ENCODE data around the gene POLRMT. TPM values are rescaled to one million over a fixed set of nuclear protein-coding genes. Genes with fewer than 3 reads are reported as not detected.
A peak's percentile ranks its signal among the peaks of the same experiment; 100 is the strongest.

POLRMT gene
- total RNA-seq, 1 donor from 2014 or later, result 29.0 TPM

DNA sequence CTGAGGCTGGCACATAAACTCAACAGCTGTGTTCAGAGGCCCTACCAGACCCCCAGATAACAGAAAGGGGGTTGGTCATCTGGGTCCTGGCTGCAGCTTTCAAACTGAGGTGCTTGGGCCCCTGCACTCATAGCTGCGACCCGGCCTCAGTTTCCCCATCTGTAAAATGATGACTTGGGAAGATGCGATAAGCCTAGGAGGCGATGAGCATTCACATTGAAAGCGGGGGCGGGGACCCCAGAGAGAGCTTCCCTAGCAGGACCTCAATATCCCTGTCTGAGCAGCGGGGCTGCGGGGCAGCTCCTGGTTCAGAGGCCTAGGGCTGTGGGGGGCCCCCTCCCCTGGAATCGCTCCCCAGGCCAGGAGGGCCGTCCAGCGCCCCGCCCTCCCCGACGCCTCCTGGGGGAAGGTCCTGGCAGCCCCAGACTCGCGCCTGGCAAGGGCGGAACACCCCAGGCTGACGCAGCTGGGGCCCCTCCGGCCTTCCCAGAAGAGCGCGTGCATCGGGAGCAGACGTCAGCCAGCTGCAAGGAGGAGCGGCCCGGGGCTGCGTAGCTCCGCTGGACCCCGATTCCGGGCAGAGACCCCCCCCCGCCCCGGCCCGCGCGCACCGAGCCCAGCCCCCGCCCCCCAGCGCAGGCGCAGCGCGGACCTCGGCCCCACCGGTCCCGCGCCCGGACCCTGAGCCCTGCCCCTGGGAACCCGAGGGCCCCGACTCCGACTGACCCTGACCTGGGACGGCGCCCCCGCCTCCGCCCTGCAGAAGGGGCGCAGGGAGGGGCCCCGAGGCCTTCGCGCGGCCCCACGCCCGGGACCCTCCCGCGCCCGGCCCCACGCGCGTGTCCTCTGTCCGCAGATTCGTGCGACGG is 46.3 kb upstream of the POLRMT start:
- DNase-seq (ENCODE audit: low read depth), result peak; percentile 63
- peaks cover 20% of the 10 kb centered on the region for H3K36me3 ChIP-seq (ENCODE audit: control insufficient read depth, insufficient read depth, low read length)
- H3K27me3 ChIP-seq (ENCODE audit: control insufficient read depth, insufficient read depth, low read length), result no peaks in the 10 kb centered on the region
- TF ChIP-seq, protein P1, sequence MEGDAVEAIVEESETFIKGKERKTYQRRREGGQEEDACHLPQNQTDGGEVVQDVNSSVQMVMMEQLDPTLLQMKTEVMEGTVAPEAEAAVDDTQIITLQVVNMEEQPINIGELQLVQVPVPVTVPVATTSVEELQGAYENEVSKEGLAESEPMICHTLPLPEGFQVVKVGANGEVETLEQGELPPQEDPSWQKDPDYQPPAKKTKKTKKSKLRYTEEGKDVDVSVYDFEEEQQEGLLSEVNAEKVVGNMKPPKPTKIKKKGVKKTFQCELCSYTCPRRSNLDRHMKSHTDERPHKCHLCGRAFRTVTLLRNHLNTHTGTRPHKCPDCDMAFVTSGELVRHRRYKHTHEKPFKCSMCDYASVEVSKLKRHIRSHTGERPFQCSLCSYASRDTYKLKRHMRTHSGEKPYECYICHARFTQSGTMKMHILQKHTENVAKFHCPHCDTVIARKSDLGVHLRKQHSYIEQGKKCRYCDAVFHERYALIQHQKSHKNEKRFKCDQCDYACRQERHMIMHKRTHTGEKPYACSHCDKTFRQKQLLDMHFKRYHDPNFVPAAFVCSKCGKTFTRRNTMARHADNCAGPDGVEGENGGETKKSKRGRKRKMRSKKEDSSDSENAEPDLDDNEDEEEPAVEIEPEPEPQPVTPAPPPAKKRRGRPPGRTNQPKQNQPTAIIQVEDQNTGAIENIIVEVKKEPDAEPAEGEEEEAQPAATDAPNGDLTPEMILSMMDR (IDR thresholded peaks at IDR 0.05; ENCODE audit: insufficient read depth, low read length, severe bottlenecking), result no peak
- peak overlapping the region; percentile 47 for H3K4me3 ChIP-seq (ENCODE audit: low read depth, low read length)
- FAIRE-seq, result no peak

DNA sequence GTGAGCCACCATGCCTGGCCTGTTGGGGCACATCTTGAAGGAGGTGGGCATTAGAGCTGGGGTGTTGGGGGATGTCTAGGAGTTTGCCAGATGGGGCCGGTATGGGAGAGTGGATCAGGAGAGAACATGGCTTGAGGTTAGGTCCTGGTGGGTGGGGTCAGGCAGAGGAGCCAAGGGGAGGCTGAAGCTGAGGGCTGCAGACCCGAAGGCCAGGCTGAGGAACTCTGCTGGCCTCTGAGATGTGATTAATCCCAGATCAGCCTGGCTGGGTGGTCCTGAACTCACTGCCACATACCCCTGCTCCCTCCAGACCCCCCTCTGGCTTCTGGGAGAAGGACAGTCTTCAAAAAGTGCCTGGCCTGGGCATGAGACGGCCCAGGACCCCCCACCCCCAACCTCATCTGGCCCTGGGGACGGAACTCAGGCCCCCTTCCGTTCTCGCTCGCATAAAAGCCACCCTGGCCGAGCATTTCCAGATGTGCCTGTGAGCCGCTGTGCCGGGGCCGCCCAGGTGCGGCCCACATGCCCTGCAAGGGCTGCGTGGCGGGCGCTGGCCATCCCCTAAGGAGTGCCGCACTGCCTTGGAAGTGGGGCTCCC is 45.6 kb upstream of the POLRMT start:
- no peaks in the 10 kb centered on the region for H3K27me3 ChIP-seq (ENCODE audit: control insufficient read depth, insufficient read depth, low read length)
- no peak overlapping the region for H3K4me3 ChIP-seq (ENCODE audit: low read depth, low read length)
- DNase-seq (ENCODE audit: low read depth) (no peak), FAIRE-seq (no peak)
- TF ChIP-seq, protein P1 (IDR thresholded peaks at IDR 0.05; ENCODE audit: insufficient read depth, low read length, severe bottlenecking), result no peak
- H3K36me3 ChIP-seq (ENCODE audit: control insufficient read depth, insufficient read depth, low read length), result peaks cover 20% of the 10 kb centered on the region

DNA sequence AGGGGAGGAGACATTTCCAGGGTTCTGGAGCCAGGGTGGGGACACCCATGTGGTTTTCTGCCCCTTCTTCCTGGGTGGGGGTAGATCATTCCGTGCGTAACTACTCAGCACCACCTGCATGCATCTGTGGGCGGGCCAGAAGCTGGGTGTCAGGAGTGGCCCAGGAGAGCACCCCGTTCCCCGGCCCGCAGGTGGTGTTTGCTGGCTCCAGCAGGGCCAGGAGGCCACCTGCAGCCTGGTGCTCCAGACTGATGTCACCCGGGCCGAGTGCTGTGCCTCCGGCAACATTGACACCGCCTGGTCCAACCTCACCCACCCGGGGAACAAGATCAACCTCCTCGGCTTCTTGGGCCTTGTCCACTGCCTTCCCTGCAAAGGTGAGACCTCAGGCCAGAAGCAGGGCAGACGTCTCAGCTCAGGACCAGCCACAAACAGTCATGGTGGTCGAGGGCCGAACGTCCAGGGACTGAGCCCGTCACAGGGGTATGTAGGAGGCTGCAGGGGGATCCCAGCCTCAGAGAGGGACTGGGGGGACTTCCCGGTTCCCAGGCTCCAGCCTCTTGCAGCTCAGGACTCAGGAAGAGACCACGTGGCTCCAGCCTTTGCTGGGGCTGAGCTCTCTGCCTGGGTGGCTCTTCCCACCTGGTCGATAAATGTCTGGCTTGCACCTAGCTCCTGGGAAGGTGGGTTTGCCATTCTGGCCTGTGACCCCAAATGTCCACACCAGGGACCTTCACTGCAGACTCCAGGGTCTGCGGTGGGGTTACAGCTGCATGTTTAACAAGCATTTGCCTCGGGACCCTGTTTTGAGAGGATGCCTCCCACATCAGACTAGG is 44.5 kb upstream of the POLRMT start:
- peak; percentile 61 for DNase-seq (ENCODE audit: low read depth)
- no peak for FAIRE-seq
- Histone ChIP-seq H3K36me3 (ENCODE audit: control insufficient read depth, insufficient read depth, low read length) (peaks cover 20% of the 10 kb centered on the region), H3K4me3 (ENCODE audit: low read depth, low read length) (peak overlapping the region; percentile 48), H3K27me3 (ENCODE audit: control insufficient read depth, insufficient read depth, low read length) (no peaks in the 10 kb centered on the region)
- TF ChIP-seq, protein P1 (IDR thresholded peaks at IDR 0.05; ENCODE audit: insufficient read depth, low read length, severe bottlenecking), result no peak

DNA sequence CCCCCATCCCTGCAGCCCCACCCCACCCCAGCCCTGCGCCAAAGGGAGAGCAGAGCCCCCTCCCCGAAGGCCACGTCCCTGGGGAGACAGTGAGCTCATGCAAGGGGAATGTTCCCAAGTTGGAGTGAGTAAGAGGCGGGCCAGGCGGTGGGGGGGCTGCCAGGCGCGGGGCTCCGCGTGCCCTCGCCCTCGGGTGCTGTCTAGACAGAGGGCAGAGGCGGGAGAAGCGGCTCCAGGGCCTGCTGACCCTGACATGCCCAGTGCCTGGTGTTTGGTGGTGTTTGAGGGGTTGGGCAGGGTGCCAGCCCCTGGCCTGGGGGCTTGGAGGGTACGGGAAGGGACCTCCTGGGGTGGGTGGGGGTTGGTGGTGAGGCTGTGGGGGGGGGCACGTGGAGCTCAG is 43.9 kb upstream of the POLRMT start:
- FAIRE-seq, result no peak
- H3K4me3 ChIP-seq (ENCODE audit: low read depth, low read length), result peak overlapping the region; percentile 48
- TF ChIP-seq, protein P1 (IDR thresholded peaks at IDR 0.05; ENCODE audit: insufficient read depth, low read length, severe bottlenecking), result no peak
- H3K27me3 ChIP-seq (ENCODE audit: control insufficient read depth, insufficient read depth, low read length), result no peaks in the 10 kb centered on the region
- DNase-seq (ENCODE audit: low read depth), result peak; percentile 67
- peaks cover 18% of the 10 kb centered on the region for H3K36me3 ChIP-seq (ENCODE audit: control insufficient read depth, insufficient read depth, low read length)

DNA sequence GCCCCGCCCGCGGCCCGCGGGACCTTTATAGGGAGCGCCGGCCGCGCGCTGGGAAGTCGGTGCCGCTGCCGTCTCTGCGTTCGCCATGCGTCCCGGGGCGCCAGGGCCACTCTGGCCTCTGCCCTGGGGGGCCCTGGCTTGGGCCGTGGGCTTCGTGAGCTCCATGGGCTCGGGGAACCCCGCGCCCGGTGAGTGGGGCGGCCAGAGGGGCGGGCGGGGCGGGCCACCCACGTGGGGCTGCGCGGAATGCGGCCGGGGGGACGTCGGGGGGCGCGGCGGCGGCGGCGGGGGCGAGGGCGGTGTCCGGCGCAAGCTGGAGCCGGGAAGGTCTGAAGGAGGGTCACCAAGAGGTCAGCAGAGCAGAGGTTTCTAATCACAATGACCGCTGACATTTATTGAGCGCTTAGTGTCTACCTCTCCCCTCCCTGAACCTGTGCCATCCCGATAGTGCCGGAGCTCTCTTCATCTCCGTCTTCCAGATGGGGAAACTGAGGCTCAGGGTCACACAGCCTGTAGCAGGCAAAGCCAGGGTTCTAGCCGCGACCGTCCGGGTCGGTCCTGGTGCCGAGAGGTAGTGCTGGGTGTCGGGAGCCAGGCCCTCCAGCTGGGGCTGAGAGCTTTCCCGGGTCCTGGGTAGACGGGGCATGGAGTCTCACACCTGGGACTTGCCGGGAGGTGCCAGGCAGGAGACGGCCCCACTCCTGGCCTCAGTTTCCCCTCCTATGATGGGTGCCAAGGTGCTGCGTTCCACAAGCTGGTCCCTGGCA is 43.2 kb upstream of the POLRMT start, which contains the start of gene FSTL3:
Gene FSTL3 (plus strand): TSS at position 54 of the 767 bp plus-strand sequence. CDS start 32 bp downstream, at position 86.
- FAIRE-seq, result no peak
- TF ChIP-seq, protein P1 (IDR thresholded peaks at IDR 0.05; ENCODE audit: insufficient read depth, low read length, severe bottlenecking), result no peak
- DNase-seq (ENCODE audit: low read depth), result no peak
- peak within 1 kb of the TSS; percentile 48 for H3K4me3 ChIP-seq (ENCODE audit: low read depth, low read length)
- no peaks in the 10 kb centered on the region for H3K27me3 ChIP-seq (ENCODE audit: control insufficient read depth, insufficient read depth, low read length)
- peaks cover 16% of the 10 kb centered on the region for H3K36me3 ChIP-seq (ENCODE audit: control insufficient read depth, insufficient read depth, low read length)
